ENCODE data around the gene NUDT1.

NUDT1 gene

GRCh38 chr7:2283074-2283473 lies 41.0 kb downstream of the NUDT1 start:
- DNase-seq: no peak
- 99% methylated on average over 16 of the region's 20 CpGs for WGBS (ENCODE audit: insufficient coverage)
- ChIA-PET POLR2A (no interaction called here), CTCF (no interaction called here)
- no peaks in the 10 kb centered on the region for H3K27me3 ChIP-seq (replicated peaks in 2 of 5; ENCODE audit: control insufficient read depth in 4 of 5, insufficient read depth in 5 of 5, low read length in 4 of 5)
- H3K4me3 ChIP-seq (ENCODE audit: control insufficient read depth in 1 of 7, extremely low read depth in 1 of 7, insufficient read depth in 4 of 7, low read depth in 2 of 7, low read length in 6 of 7): no peak overlapping the region
- peaks cover 0 to 1% (median 0%) of the 10 kb centered on the region in 4 experiments for H3K36me3 ChIP-seq (ENCODE audit: control insufficient read depth in 4 of 4, insufficient read depth in 4 of 4, low read length in 3 of 4)
- H3K4me1 ChIP-seq (ENCODE audit: control extremely low read depth in 1 of 4, control insufficient read depth in 4 of 4, insufficient read depth in 4 of 4, low read length in 3 of 4): peaks cover 0 to 17% (median 7%) of the 10 kb centered on the region in 4 experiments
- H3K9me3 ChIP-seq (ENCODE audit: control extremely low read depth in 1 of 5, control insufficient read depth in 4 of 5, insufficient read depth in 2 of 5, low read depth in 1 of 5, low read length in 4 of 5): no peaks in the 10 kb centered on the region
- H3K27ac ChIP-seq (ENCODE audit: insufficient read depth in 1 of 2, low read depth in 1 of 2, low read length in 2 of 2, poor library complexity in 1 of 2, severe bottlenecking in 2 of 2): no peak overlapping the region

DNA sequence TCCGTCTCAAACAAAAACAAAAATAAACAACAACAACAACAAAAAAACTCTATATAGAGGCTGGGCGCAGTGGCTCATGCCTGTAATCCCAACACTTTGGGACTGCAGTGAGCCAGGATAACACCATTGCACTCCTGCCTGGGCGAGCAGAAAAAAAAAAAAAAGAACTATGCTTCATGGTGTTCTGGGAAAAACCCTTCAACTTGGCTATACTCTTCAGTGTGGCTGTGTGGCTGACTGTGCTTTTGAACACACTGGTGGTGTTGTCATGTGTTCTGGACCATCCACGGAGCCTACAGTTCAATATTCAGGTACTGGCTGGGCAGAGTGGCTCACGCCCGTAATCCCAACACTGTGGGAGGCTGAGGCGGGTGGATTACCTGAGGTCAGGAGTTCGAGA lies 45.7 kb downstream of the NUDT1 start:
- 96% methylated on average over 6 of the region's 8 CpGs for WGBS (ENCODE audit: insufficient coverage)
- H3K27me3 ChIP-seq (replicated peaks in 2 of 5; ENCODE audit: control insufficient read depth in 4 of 5, insufficient read depth in 5 of 5, low read length in 4 of 5): no peaks in the 10 kb centered on the region
- H3K9me3 ChIP-seq (ENCODE audit: control extremely low read depth in 1 of 5, control insufficient read depth in 4 of 5, insufficient read depth in 2 of 5, low read depth in 1 of 5, low read length in 4 of 5): no peaks in the 10 kb centered on the region
- H3K4me1 ChIP-seq (ENCODE audit: control extremely low read depth in 1 of 4, control insufficient read depth in 4 of 4, insufficient read depth in 4 of 4, low read length in 3 of 4): peaks cover 0 to 2% (median 0%) of the 10 kb centered on the region in 4 experiments
- no peak for DNase-seq
- ChIA-PET CTCF (no interaction called here), POLR2A (no interaction called here)
- H3K4me3 ChIP-seq (ENCODE audit: control insufficient read depth in 1 of 7, extremely low read depth in 1 of 7, insufficient read depth in 4 of 7, low read depth in 2 of 7, low read length in 6 of 7): no peak overlapping the region
- H3K27ac ChIP-seq (ENCODE audit: insufficient read depth in 1 of 2, low read depth in 1 of 2, low read length in 2 of 2, poor library complexity in 1 of 2, severe bottlenecking in 2 of 2): no peak overlapping the region
- H3K36me3 ChIP-seq (ENCODE audit: control insufficient read depth in 4 of 4, insufficient read depth in 4 of 4, low read length in 3 of 4): peaks cover 0 to 8% (median 3%) of the 10 kb centered on the region in 4 experiments

DNA sequence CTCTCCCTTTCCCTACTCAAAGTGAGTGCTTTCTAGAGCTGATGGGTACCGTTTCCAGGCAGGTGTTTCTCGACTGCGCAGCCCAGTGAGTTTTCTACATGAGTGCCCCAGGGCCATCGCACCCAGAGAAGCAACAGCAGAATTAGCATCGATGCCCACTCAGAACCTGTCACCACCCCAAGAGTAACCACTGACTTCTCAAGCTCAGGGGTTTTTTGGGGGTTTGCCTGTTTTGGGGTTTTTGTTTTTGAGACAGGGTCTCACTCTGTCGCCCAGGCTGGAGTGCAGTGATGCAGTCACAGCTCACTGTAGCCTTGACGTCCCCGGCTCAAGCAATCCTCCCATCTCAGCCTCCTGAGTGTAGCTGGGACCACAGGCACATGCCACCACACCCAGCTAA lies 46.5 kb downstream of the NUDT1 start:
- Histone ChIP-seq H3K4me3 (ENCODE audit: control insufficient read depth in 1 of 7, extremely low read depth in 1 of 7, insufficient read depth in 4 of 7, low read depth in 2 of 7, low read length in 6 of 7) (no peak overlapping the region), H3K9me3 (ENCODE audit: control extremely low read depth in 1 of 5, control insufficient read depth in 4 of 5, insufficient read depth in 2 of 5, low read depth in 1 of 5, low read length in 4 of 5) (no peaks in the 10 kb centered on the region), H3K27ac (ENCODE audit: insufficient read depth in 1 of 2, low read depth in 1 of 2, low read length in 2 of 2, poor library complexity in 1 of 2, severe bottlenecking in 2 of 2) (no peak overlapping the region), H3K4me1 (ENCODE audit: control extremely low read depth in 1 of 4, control insufficient read depth in 4 of 4, insufficient read depth in 4 of 4, low read length in 3 of 4) (peaks cover 0 to 2% (median 0%) of the 10 kb centered on the region in 4 experiments), H3K36me3 (ENCODE audit: control insufficient read depth in 4 of 4, insufficient read depth in 4 of 4, low read length in 3 of 4) (peaks cover 0 to 8% (median 3%) of the 10 kb centered on the region in 4 experiments), H3K27me3 (replicated peaks in 2 of 5; ENCODE audit: control insufficient read depth in 4 of 5, insufficient read depth in 5 of 5, low read length in 4 of 5) (no peaks in the 10 kb centered on the region)
- DNase-seq: peak in 1 of 3 donors; percentile 14
- CTCF ChIA-PET: no interaction called here
- 98% methylated on average over 6 of the region's 8 CpGs for WGBS (ENCODE audit: insufficient coverage)
- POLR2A ChIA-PET: no interaction called here

- H3K4me3 ChIP-seq (ENCODE audit: control insufficient read depth in 1 of 7, extremely low read depth in 1 of 7, insufficient read depth in 4 of 7, low read depth in 2 of 7, low read length in 6 of 7): no peak overlapping the region
- CTCF ChIA-PET: no interaction called here
- H3K36me3 ChIP-seq (ENCODE audit: control insufficient read depth in 4 of 4, insufficient read depth in 4 of 4, low read length in 3 of 4): peaks cover 0 to 8% (median 3%) of the 10 kb centered on the region in 4 experiments
- H3K9me3 ChIP-seq (ENCODE audit: control extremely low read depth in 1 of 5, control insufficient read depth in 4 of 5, insufficient read depth in 2 of 5, low read depth in 1 of 5, low read length in 4 of 5): no peaks in the 10 kb centered on the region
- no peaks in the 10 kb centered on the region for H3K27me3 ChIP-seq (replicated peaks in 2 of 5; ENCODE audit: control insufficient read depth in 4 of 5, insufficient read depth in 5 of 5, low read length in 4 of 5)
- peaks cover 0 to 2% (median 0%) of the 10 kb centered on the region in 4 experiments for H3K4me1 ChIP-seq (ENCODE audit: control extremely low read depth in 1 of 4, control insufficient read depth in 4 of 4, insufficient read depth in 4 of 4, low read length in 3 of 4)
- 96% methylated on average over 20 of the region's 20 CpGs for WGBS (ENCODE audit: insufficient coverage)
- no peak for DNase-seq
- POLR2A ChIA-PET: no interaction called here
- no peak overlapping the region for H3K27ac ChIP-seq (ENCODE audit: insufficient read depth in 1 of 2, low read depth in 1 of 2, low read length in 2 of 2, poor library complexity in 1 of 2, severe bottlenecking in 2 of 2)
Observed at GRCh38 chr7:2289111-2289586, 47.1 kb downstream of the NUDT1 start.

DNA sequence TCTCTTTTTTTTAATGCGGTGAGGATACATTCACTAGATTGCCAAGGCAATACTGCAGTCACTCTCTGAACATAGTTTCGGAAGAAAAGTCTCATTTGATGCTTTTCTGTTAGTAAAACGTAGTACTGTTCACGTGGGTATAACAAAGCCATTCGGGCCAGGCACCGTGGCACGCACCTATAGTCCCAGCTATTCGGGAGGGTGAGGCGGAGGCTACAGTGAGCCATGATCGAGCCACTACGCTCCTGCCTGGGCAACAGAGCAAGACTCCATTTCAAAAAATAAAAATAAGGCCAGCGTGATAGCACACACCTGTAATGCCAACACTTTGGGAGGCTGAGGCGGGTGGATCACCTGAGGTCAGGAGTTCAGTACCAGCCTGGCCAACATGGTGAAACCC lies 47.6 kb downstream of the NUDT1 start:
- peaks cover 0 to 8% (median 3%) of the 10 kb centered on the region in 4 experiments for H3K36me3 ChIP-seq (ENCODE audit: control insufficient read depth in 4 of 4, insufficient read depth in 4 of 4, low read length in 3 of 4)
- H3K9me3 ChIP-seq (ENCODE audit: control extremely low read depth in 1 of 5, control insufficient read depth in 4 of 5, insufficient read depth in 2 of 5, low read depth in 1 of 5, low read length in 4 of 5): no peaks in the 10 kb centered on the region
- ChIA-PET POLR2A (no interaction called here), CTCF (no interaction called here)
- no peak overlapping the region for H3K27ac ChIP-seq (ENCODE audit: insufficient read depth in 1 of 2, low read depth in 1 of 2, low read length in 2 of 2, poor library complexity in 1 of 2, severe bottlenecking in 2 of 2)
- peaks cover 0 to 2% (median 0%) of the 10 kb centered on the region in 4 experiments for H3K4me1 ChIP-seq (ENCODE audit: control extremely low read depth in 1 of 4, control insufficient read depth in 4 of 4, insufficient read depth in 4 of 4, low read length in 3 of 4)
- H3K4me3 ChIP-seq (ENCODE audit: control insufficient read depth in 1 of 7, extremely low read depth in 1 of 7, insufficient read depth in 4 of 7, low read depth in 2 of 7, low read length in 6 of 7): no peak overlapping the region
- no peak for DNase-seq
- WGBS (ENCODE audit: insufficient coverage): 96% methylated on average over 10 of the region's 13 CpGs
- no peaks in the 10 kb centered on the region for H3K27me3 ChIP-seq (replicated peaks in 2 of 5; ENCODE audit: control insufficient read depth in 4 of 5, insufficient read depth in 5 of 5, low read length in 4 of 5)

DNA sequence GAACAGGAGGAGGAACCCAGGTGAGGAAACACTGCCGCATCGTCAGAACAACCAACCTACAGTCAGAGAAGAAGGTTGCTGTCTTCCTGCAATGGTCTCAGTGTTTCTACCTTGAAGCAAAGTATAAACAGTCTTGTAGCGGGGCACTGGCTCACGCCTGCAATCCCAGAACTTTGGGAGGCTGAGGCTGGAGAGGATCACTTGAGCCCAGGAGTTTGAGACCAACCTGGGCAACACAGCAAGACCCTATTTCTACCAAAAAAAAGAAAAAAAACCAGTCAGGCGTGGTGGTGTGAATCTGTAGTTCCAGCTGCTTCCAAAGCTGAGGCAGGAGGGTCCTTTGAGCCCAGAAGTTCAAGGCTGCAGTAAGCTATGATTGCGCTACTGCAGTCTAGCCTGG lies 48.9 kb downstream of the NUDT1 start:
- no peak overlapping the region for H3K27ac ChIP-seq (ENCODE audit: insufficient read depth in 1 of 2, low read depth in 1 of 2, low read length in 2 of 2, poor library complexity in 1 of 2, severe bottlenecking in 2 of 2)
- CTCF ChIA-PET: no interaction called here
- no peaks in the 10 kb centered on the region for H3K4me1 ChIP-seq (ENCODE audit: control extremely low read depth in 1 of 4, control insufficient read depth in 4 of 4, insufficient read depth in 4 of 4, low read length in 3 of 4)
- H3K36me3 ChIP-seq (ENCODE audit: control insufficient read depth in 4 of 4, insufficient read depth in 4 of 4, low read length in 3 of 4): peaks cover 0 to 8% (median 3%) of the 10 kb centered on the region in 4 experiments
- H3K27me3 ChIP-seq (replicated peaks in 2 of 5; ENCODE audit: control insufficient read depth in 4 of 5, insufficient read depth in 5 of 5, low read length in 4 of 5): no peaks in the 10 kb centered on the region
- DNase-seq: no peak
- POLR2A ChIA-PET: no interaction called here
- H3K4me3 ChIP-seq (ENCODE audit: control insufficient read depth in 1 of 7, extremely low read depth in 1 of 7, insufficient read depth in 4 of 7, low read depth in 2 of 7, low read length in 6 of 7): no peak overlapping the region
- WGBS (ENCODE audit: insufficient coverage): 97% methylated on average over 6 of the region's 6 CpGs
- H3K9me3 ChIP-seq (ENCODE audit: control extremely low read depth in 1 of 5, control insufficient read depth in 4 of 5, insufficient read depth in 2 of 5, low read depth in 1 of 5, low read length in 4 of 5): no peaks in the 10 kb centered on the region

DNA sequence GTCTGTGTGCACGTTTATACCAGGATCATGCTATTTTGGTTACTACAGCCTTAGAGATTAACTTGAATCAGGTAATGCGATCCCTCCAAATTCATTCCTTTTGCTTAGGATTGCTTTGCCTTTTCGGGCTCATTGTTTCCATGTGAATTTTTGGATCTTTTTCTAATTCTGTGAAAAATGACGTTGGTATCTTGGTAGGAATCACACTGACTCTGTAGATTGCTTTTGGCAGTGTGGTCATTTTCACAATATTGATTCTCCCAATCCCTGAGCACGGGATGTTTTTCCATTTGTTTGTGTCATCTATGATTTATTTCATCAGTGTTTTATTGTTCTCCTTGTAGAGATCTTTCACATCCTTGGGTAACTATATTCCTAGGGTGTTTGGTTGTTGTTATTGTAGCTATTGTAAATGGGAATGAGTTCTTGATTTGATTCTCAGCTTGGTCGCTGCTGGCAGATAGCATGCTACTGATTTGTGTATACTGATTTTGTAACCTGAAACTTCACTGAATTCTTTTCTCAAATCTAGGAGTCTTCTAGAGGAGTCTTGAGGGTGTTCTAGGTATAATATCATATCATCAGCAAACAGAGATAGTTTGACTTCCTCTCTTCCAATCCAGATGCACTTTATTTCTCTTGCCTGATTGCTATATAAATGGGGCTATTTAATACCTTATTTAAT lies 54.1 kb downstream of the NUDT1 start:
- peaks cover 0 to 2% (median 0%) of the 10 kb centered on the region in 4 experiments for H3K36me3 ChIP-seq (ENCODE audit: control insufficient read depth in 4 of 4, insufficient read depth in 4 of 4, low read length in 3 of 4)
- H3K27ac ChIP-seq (ENCODE audit: insufficient read depth in 1 of 2, low read depth in 1 of 2, low read length in 2 of 2, poor library complexity in 1 of 2, severe bottlenecking in 2 of 2): no peak overlapping the region
- ChIA-PET CTCF (no interaction called here), POLR2A (no interaction called here)
- no peaks in the 10 kb centered on the region for H3K9me3 ChIP-seq (ENCODE audit: control extremely low read depth in 1 of 5, control insufficient read depth in 4 of 5, insufficient read depth in 2 of 5, low read depth in 1 of 5, low read length in 4 of 5)
- no peaks in the 10 kb centered on the region for H3K27me3 ChIP-seq (replicated peaks in 2 of 5; ENCODE audit: control insufficient read depth in 4 of 5, insufficient read depth in 5 of 5, low read length in 4 of 5)
- DNase-seq: no peak
- peaks cover 6 to 22% (median 15%) of the 10 kb centered on the region in 4 experiments for H3K4me1 ChIP-seq (ENCODE audit: control extremely low read depth in 1 of 4, control insufficient read depth in 4 of 4, insufficient read depth in 4 of 4, low read length in 3 of 4)
- whole genome bisulfite sequencing (ENCODE audit: insufficient coverage): 93% methylated on average over 3 of the region's 6 CpGs
- H3K4me3 ChIP-seq (ENCODE audit: control insufficient read depth in 1 of 7, extremely low read depth in 1 of 7, insufficient read depth in 4 of 7, low read depth in 2 of 7, low read length in 6 of 7): no peak overlapping the region

Measured in common myeloid progenitor, CD34-positive (primary cell).